GM18519 (cell line): Measurements from ENCODE around the gene ADGRG1.
"Not testable (repeated sequence)": the region's sequence is repeated elsewhere in the genome, so short reads cannot be mapped to it uniquely, and the experiment has no call there.

Experiments used
- ATAC-seq: cut with Tn5 transposase; IDR thresholded peaks from one replicate; pipeline ENCODE4 v1.9.1; 2021; ENCODE audit warnings: mild to moderate bottlenecking, moderate library complexity; ENCODE audit not compliant: unreplicated experiment, low FRiP score

ADGRG1 gene

DNA sequence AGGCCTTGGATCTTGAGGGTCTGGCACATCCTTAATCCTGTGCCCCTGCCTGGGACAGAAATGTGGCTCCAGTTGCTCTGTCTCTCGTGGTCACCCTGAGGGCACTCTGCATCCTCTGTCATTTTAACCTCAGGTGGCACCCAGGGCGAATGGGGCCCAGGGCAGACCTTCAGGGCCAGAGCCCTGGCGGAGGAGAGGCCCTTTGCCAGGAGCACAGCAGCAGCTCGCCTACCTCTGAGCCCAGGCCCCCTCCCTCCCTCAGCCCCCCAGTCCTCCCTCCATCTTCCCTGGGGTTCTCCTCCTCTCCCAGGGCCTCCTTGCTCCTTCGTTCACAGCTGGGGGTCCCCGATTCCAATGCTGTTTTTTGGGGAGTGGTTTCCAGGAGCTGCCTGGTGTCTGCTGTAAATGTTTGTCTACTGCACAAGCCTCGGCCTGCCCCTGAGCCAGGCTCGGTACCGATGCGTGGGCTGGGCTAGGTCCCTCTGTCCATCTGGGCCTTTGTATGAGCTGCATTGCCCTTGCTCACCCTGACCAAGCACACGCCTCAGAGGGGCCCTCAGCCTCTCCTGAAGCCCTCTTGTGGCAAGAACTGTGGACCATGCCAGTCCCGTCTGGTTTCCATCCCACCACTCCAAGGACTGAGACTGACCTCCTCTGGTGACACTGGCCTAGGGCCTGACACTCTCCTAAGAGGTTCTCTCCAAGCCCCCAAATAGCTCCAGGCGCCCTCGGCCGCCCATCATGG is 35.7 kb downstream of the ADGRG1 start:
- no peak for ATAC-seq

DNA sequence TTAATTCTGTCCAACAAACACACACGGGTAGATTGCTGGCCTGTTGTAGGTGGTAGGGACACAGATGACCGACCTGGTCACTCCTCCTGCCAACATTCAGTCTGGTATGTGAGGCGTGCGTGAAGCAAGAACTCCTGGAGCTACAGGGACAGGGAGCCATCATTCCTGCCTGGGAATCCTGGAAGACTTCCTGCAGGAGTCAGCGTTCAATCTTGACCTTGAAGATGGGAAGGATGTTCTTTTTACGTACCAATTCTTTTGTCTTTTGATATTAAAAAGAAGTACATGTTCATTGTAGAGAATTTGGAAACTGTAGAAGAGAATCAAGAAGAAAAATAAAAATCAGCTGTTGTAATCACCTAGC is 36.2 kb downstream of the ADGRG1 start:
- ATAC-seq = no peak

DNA sequence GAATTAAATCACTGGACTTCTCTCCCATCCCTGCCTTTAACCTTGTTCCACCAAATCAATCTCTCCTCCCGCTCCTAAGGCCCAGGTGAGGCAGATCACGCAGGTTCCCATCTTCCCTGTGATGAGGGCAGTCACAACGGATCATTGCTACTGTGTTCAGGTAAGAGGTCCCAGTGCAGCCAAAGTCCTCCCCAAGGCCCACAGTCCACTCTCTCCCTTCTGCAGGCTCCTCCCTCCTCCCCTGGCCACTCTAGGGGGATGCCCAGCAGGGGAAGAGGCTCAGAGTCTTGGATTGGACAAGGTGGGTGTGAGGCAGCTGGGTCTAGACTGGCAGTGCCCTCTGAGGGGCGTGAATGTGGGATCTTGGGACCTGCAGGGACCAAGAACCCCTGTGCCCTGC is 37.1 kb downstream of the ADGRG1 start:
- ATAC-seq = no peak

DNA sequence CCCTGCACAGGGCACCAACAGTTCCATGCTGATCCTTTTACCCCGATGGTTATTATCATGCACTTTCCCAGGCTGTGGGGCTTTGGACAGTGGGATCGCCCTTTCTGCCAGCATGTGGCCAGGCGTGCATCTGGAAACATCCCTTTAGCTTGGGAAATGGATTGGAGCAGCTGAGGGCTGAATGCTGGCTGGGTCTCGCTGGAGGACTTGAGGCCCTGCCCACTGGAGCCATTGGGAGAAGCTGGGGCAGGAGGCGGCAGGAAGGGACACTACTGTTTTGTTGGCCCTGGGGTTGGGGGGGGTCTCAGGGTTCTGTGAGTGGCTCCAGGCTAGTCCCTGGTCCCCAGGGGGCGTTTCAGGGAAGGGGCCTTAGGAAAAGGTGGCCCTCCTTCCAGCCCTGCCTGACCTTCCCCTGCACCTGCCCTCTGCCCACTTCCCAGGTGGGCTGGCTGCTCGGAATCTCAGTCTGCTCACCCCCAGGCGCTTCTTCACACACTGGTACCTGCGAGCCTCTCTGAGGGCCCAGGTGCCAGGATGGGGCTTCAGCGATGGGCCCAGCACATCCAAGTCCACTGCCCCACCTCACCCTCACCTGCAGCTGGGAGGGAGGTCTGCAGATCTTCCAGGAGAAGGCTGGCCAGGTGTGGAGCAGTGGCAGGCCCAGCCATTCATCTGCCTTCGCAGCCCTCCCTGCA is 38.1 kb downstream of the ADGRG1 start:
- no peak for ATAC-seq

DNA sequence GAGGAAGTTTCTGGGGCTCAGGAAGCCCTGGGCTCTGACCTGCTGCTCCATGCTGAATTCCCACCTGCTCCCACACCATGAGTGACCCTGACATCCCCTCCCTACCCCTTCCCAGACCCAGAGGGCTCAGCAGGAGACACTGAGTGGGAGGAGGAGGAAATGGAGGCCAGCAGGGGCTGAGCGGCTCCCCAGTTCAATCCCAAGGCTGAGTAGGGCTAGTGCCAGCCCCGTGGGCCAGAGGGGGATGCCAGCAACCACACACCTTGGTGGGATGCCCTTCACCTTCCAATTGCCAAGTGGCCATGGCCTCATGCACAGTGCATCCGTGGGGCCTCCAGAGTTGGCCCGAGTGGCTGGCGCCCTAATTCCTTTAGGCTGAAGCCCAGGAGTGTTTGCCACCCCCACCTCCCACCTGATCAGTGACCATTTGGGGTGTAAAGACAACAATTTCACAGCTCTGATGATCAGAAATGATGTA is 38.7 kb downstream of the ADGRG1 start:
- no peak for ATAC-seq

DNA sequence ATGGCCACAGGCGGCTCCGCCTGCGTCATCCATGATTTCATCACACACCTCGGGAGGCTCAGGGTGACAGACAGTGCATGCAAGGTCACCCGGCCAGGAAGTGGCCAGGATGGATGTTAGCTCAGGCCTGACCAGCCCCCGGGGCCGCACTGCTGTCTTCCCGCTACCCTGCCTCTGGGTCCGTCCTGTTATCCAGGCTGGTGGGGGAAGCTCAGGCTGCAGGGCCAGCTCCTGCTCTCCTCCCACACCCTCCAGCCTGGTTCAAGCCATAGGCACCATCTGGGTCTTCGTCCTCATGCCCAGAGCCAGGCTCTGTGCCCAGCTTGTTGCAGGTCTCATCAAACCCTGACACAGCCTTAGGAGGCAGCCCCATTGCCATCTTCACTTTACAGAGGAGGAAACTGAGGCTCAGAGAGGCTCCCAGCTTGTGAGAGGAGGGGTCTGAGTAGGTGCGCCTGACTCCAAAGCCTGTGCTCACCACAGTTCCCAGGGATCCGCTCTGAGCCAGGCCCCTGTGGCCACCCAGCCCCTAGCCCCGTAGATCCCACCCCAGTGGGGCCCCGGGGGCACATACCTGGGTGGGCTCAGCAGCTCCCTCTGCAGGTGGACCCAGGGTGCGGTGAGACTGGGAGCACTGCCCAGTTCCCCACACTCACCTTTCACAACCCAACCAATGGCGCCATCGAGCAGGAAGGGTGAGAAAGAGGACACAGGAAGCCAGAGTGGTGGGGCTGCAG is 39.3 kb downstream of the ADGRG1 start:
- no peak for ATAC-seq

DNA sequence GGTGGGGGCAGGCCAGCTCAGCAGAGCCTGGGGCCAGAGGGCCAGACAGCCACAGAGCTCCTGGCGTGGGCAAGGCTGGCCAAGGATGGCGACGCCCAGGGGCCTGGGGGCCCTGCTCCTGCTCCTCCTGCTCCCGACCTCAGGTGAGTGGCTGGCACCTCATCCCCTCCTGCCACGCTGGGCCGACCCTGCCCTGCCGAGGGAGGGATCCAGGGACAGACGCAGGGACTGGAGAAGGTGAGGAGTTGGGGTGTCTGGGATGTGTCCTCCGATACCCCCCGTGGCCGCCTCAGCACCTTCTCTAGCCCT is 39.8 kb downstream of the ADGRG1 start, which contains the start of gene ADGRG3:
Gene ADGRG3, plus strand, starts transcription at position 44 of the 309 bp plus-strand sequence. Its CDS starts 42 bp downstream, at position 86.
- no peak for ATAC-seq

DNA sequence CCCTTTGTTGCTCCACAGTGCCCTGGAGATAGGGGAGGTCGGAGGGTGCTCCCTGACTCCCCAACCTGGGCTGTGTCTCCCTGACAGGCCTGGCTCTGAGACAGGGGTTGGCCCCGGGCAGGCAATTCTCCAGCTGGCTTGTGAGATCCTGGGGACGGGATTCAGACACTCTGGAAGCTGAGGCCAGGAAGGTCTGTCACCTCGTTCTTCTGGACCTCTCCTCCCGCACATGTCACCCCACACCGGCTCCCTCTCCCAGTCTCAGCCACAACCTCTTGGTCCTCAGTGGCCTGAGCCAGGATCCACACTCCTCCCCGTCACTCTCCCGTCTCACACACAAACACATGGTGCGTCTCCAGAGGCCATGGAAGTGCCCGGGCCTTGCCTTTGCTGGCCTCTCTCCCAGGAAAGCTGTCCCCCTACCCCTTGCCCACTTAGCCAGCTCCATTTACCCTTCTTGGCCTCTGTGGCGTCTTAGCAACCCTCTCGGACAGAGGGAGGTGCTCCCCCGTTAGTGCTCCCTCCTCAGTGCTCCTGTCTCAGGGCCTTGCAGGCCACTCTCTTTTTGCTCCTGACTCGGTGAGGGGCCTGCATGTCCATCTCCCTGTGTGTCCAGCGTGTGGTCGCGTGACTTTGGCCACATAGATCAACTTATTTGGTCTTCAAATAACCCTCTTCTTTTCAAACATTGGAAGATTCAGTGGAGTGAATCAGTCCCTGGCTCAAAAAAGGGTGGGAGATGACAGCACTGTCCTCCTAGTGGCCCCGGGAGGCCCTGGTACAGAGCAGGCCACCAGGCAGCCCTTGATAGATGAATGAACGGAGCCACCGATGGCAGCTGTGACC is 40.4 kb downstream of the ADGRG1 start:
- ATAC-seq = no peak

DNA sequence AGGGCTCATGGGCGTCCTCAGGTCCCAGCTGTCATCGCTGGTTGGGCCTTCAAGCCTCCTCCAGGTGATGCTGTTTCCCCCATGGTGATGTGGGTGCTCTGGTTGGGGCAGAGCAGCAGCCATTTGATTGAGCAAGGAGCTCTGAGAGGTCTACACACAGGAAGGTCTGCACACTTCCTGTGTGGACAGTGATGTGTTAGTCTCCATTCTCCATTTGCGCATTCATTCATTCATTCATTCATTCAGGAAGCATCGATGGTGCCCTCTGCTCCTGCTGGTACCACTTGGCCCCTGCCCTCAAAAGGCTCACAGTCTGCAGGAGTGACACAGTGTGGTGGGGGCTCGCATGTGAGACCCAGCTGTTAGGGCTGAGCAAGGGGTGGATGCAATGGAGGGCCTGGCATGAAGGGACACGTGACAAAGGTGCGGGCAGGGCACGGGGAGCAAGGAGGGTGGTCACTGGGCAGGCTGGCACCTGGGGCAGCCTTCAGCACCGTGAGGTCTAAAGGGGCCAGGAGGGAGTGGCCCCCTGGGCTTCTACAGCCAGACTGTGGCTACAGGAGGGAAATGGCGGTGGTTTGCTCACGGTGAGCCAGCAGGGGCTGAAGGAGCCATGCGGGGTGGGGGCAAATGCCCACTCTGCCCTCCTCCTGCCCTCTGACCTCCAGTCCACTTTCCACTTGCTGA is 41.2 kb downstream of the ADGRG1 start:
- no peak for ATAC-seq

DNA sequence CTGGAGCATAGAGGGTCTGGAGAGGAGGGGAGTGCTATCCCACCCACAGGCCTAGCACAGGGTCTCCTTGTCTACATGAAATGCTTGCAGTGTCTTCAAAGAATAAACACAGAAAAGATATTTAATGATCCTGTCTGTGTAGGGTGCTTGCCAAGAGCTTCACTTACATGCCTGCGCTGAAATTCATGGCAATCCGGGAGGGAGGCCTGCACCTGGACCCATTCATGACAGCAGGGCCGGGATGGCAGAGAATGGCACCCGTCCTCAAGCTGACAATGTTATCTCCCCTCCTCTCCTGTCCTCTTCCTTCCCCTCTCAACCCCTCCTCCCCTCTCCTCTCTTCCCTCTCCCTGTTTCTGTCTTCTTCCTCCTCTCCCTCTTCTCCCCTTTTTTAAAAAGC is 41.8 kb downstream of the ADGRG1 start:
- no peak for ATAC-seq

DNA sequence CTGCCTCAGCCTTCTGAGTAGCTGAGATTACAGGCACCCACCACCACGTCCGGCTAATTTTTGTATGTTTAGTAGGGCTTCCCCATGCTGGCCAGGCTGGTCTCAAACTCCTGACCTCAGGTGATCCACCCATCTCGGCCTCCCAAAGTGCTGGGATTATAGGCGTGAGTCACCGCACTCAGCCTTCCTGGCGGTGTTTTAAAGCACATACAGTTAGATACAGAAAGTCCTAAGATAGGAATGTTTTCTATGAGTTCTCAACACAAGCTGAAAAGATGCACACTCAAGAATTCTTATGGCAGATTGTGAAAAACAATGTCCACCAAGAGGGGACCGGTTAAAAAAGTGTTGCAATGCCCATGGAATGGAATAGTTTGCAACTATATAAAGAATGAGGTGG is 43.0 kb downstream of the ADGRG1 start:
- ATAC-seq = not testable (repeated sequence)

DNA sequence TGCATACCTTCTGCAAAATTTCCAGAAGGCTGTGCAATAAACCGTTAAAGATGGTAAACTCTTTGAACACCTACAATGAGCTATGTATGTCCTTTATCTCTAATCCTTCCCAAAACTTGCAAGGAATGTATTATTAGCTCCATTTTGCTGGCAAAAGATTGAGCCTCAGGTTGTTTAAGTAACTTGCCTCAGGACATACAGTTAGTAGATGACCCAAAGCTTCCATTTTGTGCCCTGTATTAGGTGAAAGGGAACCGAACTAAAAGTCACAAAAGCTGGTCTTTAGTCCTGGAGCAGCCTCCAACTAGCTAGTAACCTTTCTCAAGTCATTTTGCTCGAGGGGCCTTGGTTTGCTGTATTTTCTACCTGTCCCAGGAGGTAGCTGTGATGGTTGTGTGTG is 44.0 kb downstream of the ADGRG1 start:
- ATAC-seq = no peak

DNA sequence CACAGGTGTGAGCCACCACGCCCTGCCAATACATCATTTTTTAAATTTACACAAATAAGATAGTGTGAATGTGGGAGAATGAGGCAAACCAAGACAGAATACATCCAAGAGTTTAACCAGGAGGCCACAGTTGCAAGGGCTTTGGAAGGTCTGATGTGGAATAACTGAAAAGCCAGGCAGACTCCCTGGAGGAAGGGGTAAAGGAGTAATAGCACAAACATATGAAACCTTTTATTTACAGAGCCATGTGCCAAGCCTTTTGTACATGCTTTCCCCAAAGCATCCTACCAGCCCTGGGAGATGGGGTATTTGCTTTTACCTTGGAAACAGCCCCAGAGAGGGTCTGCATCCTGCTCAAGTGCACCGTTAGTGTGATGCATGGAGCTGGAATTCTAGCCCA is 44.4 kb downstream of the ADGRG1 start:
- ATAC-seq = no peak

DNA sequence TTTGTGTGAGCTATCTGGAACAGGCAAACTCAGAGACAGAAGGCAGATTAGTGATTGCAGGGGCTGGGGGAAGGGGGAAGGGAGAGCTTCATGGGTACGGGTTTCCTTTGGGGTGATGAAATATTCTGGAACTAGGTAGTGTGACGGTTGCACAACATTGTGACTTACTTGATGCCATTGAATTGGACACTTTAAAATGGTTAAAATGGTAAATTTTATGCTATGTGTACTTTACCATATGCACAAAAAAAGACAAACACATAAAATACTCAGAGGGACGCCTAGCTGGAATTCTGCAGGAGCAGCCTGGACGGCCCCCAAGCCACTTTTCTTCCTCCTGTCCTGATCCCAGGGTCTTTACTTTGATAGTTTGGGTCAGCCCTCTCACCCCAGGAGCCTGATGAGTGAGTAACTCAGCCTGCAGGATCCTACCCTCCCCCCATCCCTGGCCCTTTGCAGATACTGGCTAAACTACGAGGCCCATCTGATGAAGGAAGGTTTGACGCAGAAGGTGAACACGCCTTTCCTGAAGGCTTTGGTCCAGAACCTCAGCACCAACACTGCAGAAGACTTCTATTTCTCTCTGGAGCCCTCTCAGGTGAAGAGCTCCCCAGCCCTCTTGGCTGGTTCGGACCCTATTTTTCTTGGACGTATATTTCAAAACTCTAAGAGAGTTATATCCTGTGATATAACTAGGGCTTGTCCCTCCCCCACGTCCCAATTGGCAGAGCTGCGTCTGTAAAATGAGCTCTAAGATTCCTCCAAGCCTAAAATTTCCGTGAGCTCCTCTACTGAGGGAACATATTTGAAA is 47.5 kb downstream of the ADGRG1 start:
- ATAC-seq = no peak

DNA sequence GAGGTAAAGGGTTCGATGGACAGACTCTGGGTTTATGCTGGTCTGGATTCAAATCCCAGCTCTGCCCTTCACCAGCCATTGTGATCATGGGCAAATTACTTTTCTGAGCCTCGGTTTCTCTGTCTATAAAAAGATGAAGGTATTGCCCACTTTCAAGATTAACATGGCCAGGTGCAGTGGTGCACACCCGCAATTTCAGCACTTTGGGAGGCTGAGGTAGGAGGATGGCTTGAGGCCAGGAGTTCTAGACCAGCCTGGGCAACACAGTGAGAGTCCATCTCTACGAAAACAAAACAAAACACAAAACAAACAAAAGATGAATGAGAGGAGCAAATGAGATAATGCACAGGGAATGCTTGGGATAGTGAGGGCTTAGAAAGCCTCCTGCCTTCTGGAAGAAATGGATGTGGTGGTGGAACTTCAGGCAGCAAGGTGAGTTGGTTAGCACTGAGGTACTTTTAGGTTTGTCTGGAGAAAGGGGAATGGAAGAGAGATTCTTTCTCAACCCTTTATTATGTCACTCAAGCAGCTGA is 48.2 kb downstream of the ADGRG1 start:
- ATAC-seq = no peak

DNA sequence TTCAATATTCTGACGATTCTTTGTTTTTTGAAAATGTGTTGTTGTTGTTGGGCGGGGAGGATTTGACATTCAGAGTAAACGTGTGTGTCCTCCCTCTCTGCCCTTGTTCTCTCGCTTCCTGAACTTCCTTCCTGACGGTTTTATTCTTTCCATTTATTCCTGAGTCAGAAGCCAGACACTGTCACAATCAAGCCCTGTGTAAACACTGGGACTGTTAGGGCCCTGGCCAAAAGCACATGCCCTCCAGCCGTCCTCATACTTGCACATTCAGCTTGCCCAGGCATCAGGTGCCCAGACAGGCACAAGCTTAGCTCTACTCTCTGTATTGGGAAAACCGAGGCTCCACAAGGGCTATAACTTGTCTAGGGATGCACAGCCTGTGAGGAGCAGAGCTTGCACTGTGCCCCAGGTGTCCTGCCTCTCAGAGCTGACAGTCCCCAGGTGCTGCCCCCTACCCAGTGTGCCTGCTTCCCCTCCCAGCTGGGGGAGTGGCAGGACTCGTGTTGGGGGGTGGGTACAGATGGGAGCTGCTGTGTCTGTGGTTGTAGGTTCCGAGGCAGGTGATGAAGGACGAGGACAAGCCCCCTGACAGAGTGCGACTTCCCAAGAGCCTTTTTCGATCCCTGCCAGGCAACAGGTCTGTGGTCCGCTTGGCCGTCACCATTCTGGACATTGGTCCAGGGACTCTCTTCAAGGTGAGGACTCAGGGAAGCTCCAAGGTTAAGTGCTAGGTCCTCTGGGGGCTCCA is 49.4 kb downstream of the ADGRG1 start:
- no peak for ATAC-seq

DNA sequence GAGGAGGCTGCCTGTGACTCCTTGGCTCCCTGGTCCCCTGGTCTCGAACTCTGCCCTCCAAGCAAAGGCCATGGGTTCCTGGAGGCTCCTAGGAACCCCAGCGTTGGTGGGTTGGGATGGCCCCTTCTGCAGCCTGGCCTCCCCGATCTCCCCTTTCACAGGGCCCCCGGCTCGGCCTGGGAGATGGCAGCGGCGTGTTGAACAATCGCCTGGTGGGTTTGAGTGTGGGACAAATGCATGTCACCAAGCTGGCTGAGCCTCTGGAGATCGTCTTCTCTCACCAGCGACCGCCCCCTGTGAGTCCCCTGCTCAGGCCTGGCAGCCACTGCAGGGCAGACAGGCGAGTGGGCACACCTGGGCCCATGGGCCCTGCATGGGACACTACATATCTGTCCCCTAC is 50.6 kb downstream of the ADGRG1 start:
- no peak for ATAC-seq

DNA sequence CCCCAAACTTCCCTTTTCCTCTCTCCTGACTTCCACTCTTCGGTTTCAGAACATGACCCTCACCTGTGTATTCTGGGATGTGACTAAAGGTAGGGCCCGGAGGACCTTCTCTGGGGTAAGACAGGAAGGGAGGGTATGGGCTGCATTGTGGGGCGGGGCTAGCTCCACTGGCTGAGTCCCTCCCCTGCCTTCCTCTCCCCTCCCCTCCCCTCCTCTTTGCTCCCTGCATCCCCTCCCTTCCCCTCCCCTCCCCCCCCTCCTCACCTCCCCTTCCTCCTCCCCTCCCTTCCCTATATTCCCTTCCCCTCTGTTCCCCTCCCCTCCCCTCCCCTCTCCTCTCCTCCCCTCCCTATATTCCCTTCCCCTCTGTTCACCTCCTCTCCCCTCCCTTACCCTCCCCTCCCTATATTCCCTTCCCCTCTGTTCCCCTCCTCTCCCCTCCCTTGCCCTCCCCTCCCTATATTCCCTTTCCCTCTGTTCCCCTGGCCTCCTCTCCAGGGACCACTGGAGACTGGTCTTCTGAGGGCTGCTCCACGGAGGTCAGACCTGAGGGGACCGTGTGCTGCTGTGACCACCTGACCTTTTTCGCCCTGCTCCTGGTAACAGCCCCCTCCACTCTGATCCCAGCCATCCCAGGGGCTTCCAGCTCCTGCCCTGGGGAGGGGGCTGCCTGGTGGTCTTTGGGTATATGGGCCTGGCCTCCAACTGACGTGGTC is 51.5 kb downstream of the ADGRG1 start:
- ATAC-seq = no peak
